ENCODE results near the gene TTC31. TPM values are rescaled to one million over a fixed set of nuclear protein-coding genes. Genes with fewer than 3 reads are reported as not detected.

TTC31 gene
- total RNA-seq, 1 experiment from 2014 or later, result 10.7 TPM

GRCh38 chr2:74503506-74504475 lies 20.9 kb downstream of the TTC31 start:
- no peak for DNase-seq (ENCODE audit: low spot score)

DNA sequence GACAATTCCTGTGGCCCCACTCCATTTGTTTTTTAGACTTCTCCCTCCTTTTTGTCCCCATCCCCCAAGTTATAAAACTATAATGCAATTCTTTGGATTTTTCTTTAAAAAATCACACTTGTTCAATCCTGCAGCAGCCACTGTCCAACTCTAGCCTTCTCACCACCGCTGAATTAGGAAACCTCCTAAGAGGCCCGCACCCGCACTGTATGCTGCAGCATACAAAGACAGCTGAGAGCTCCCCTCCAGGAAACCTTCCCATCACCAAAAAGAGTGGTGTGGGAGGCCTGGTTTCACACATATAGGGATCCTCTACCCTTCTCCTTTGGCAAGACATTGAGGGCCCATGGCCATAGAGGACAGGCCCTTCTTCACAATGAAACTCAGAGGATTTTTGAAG lies 21.7 kb downstream of the TTC31 start:
- no peak for DNase-seq (ENCODE audit: low spot score)

- DNase-seq (ENCODE audit: low spot score), result no peak
Measured at GRCh38 chr2:74505448-74506246, 22.8 kb downstream of the TTC31 start.

DNA sequence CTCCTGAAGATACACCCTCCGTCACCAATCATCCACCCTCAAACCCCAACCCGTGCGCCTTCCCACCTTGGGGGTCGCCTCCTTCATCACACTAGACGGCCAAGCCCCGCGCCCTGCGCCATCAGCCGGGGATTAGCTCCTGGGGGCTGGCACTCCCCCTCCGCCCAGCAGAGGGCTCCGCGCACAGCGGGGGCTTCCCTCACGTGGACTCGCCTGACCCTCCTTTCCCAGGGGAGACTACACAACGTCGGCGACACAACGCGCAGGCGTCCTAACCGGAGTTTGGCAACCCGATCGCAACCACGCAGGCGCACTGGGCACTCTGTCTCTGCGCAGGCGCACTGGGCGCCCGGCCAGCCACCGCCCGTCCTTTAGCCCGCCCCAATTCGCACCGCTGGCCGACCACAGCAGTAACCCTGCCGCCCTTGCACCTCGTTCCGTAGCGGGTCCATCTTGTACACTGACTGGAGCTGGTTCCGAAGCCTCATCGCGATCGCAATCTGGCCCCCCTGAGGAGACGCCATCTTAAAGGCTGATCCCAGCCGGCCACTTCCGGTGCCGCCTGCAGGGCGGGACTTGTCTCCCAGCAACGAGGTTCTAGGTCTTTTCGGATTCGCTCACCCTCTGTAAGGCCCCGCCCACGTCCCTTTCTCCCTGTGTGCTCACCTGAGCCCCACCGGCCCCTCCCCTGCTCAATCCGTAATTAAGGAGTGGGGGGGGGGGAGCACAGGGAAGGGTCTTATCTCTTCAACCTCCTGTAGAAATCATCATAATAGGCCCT lies 24.5 kb downstream of the TTC31 start, which contains the start of gene PCGF1:
Gene PCGF1 (minus strand): TSS at position 551 of the 781 bp plus-strand sequence. CDS start 27 bp downstream, at position 524.
- DNase-seq (ENCODE audit: low spot score), result peak; percentile 96

GRCh38 chr2:74507926-74508520 lies 25.1 kb downstream of the TTC31 start:
- DNase-seq (ENCODE audit: low spot score), result no peak

DNA sequence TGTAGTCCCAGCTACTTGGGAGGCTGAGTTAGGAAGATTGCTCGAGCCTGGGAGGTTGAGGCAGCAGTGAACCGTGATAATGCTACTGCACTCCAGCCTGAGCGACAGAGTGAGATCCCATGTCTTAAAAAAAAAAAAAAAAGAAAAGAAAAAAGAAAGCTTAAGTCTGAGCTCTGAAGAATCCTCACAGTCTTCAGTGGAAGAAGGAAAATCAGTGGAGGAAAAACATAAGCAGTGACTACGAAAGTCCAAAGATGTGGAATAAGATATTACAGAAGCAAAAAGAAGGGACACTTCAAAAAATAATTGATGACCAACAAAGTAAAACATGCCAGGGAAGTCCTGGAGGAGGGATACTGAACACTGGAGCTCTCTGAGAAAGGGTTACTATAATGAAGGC lies 27.4 kb downstream of the TTC31 start:
- DNase-seq (ENCODE audit: low spot score), result no peak

DNA sequence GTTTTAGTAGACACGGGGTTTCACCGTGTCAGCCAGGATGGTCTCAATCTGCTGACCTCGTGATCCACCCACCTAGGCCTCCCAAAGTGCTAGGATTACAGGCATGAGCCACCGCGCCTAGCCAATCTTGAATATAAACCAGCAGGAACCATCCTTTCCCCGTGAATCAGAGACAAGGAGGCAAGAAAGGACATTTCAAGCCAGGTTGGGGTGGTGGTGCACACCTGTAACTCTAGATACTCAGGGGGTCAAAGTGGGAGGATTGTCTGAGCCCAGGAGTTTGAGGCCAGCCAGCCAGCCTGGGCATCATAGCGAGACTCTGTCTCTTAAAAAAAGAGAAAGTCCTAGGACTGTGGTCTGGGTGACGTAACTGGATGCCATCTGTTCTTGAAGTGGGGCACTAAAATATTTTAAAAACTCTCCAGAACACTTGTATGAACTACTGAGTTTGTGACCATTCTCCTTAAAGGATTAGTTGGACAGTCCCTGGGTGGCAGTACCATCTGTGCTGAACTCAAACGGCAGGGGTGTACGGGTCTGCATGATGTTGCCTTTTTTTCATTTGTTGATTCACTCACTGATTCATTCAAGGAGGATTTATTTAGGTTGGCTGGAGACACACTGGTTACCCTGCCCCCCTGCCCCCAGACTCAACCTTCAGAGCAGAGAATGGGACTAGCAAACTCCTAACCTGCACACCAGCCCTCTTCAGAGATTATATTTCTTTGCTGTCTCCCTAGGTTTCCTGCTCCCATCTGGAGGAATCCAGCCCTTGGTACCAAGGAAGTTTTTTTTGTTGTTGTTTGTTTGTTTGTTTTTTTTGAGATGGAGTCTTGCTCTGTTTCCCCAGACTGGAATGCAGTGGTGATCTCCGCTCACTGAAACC lies 28.5 kb downstream of the TTC31 start:
- no peak for DNase-seq (ENCODE audit: low spot score)

DNA sequence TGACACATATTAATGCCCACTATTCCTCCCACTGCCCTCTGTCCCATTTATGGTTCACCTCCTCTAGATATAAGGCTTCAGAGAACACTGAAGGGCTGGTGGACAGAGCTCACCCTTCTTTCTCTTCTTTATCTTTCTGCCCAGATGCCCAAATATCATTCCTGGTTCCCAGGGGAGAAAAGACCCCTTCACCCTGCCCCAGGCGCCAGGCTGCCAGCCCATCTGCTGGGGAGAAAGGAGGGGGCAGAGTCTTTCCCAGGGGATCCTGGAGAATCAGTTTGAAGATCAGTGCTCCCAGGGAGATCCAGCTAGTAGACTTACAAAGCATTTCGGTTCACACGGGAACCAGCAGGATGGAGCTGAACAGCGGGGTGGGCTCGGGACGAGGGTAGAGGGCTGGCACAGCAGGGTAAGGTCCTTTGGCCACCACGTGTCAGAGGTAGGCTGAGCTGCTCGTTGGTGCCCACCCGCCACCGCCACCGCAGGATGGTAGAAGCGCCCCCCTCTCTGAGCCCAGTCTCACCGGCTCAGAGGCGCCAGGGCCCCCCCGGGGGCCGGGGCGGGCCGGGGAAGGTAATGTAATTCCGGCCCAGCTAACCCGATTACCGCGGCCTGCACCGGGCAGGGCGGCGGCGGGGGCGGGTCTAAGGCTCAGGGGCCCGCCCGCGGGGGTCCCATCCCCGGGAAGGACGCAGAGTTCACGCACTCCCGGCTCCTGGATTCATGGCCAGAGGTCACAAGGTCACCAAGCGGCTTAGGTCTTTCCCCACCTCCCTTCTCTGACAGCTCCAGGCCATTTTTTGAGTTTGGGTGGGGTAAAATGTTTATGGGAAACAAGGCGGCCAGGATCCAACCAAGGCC lies 30.1 kb downstream of the TTC31 start:
- no peak for DNase-seq (ENCODE audit: low spot score)

DNA sequence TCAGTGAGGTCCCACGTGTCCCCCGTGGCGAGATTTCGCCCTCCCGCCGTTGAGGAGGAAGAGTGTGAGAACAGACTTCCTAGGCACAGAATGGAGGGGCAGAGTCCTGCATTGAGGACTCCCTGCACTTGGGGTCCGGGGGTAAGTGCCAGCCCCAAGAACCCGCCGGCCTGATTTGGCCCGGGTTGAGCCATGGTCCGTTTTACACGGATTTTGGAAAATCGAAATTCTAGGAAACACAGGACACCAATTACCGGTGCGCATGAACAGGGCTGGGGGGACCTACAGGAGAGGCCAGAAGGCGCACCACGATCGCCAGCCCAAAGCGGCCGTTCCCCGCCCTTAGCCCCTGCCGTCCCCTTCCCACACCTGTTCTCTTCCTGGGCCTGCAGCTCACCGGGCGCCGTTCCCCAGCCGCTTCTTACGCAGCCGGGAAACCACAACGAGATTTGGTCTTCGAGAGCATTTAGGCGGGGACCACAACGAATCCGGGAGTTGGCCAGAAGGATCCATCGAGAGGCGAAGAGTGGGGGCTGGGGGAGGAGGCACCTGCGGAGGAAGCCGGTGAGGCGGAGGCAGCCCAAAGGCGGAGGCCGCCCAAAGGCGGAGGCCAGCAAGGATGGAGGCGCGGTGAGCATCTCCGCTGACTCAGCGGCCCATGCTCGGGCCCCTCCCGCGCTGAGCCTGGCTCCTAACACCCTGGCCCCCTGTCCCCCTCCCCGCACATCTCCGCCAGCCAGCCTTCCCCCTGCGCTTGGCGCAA lies 30.9 kb downstream of the TTC31 start:
- DNase-seq (ENCODE audit: low spot score), result no peak

GRCh38 chr2:74514368-74515270 lies 31.7 kb downstream of the TTC31 start, which contains the start of gene TLX2:
TLX2 (plus strand) TSS chr2:74514450; CDS start chr2:74514807, 357 bp downstream.
- DNase-seq (ENCODE audit: low spot score), result no peak

GRCh38 chr2:74515271-74515980 lies 32.5 kb downstream of the TTC31 start:
- no peak for DNase-seq (ENCODE audit: low spot score)

DNA sequence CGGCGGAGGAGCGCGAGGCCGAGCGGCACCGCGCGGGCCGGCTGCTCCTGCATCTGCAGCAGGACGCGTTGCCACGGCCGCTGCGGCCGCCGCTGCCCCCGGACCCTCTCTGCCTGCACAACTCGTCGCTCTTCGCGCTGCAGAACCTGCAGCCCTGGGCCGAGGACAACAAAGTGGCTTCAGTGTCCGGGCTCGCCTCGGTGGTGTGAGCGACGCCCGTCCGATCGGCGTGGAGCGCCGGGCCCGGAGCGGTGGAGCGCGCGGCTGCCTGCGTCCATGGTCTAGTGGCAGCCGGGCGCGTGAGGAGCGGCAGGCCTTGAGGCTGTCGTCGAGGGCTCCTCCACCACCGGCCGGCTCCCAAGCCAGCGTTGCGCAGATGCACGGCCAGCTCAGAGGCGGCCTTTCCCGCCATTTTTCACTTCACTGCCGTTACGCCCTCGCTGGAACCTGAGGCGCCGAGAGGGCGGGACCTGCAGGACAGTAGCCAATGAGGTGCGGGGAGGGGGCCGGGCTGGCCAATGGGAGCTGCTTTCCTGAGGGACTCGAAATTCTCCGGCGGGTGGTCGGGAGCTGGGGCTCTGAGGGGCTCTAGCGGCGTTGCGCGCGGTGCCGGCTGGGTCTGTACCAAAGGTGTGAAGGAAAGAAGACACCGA lies 33.2 kb downstream of the TTC31 start:
- no peak for DNase-seq (ENCODE audit: low spot score)

DNA sequence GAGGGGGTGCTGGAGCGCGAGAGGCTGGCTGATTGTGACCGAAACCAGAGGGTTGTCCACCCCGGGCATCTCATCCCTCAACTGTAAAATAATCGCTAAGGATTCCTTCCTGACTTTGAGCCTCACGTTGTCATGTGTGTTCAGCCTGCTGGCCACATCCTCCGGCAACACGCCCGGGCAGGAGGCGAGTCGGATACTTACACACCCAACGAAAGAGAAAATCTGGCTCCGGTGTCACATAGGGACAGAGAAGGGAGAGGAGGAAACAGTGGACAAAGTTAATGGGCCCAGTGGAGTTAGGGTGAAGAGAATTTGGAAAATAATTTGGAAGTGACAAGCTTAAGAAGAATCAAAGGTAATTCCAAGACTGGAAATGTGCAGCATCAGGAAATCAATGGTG lies 33.8 kb downstream of the TTC31 start:
- DNase-seq (ENCODE audit: low spot score), result no peak

DNA sequence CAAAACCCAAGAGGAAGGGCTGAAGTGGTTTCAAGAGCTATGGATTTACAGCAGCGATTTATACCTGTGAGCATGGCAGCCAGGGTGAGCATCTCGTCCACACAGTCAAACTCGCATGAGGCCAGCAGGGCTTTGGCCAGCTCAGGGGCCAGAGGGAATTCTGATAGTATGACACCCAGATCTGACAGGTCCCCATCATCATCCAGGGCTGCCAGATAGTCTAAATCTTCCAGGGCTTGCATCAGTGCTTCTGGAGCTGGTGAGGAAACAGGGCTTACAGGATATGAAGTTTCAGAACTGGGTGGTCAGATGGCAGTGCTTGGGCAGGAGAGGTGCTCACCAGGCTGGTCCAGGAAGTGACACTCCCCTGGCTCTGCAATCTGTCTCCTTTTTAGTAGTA lies 39.6 kb downstream of the TTC31 start:
- no peak for DNase-seq (ENCODE audit: low spot score)

DNA sequence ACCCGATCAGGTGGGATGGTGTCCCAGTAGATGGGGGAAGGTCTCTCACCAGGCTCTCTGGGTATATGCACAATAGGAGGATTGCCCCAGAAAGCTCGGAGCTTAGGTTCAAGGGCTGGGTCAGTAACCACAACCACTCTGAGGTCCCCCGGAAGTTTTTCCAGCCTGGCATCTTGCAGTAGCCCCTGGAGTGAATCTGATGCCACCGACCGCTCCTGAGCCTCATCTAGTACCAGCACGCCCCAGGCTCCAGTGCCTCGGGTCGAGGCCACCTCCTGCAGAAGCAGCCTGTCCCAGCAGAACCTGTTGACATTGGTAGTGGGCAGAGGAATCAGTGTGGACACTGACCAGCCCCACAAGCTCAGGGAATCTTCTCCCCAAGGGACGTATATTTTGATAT lies 41.1 kb downstream of the TTC31 start:
- DNase-seq (ENCODE audit: low spot score), result no peak
